SU-DHL-6 (cell line): Measurements from ENCODE around the gene TARP.

Experiments used
- EZH2phosphoT487 ChIP-seq: fragments of 200-600 bp; sonication (generic), shearing (Covaris generic); conservative IDR thresholded peaks from 2 replicates; pipeline ENCODE4 v1.6.1; 2018; ENCODE audit warnings: mild to moderate bottlenecking, antibody characterized with exemption, low read length, moderate library complexity, mixed read lengths
- TF ChIP-seq, protein P1 (sequence below): fragments of 200-600 bp; sonication (generic); IDR thresholded peaks from one replicate; pipeline ENCODE4 v1.5.1; 2017; ENCODE audit warnings: antibody characterized with exemption, mild to moderate bottlenecking, low read length, moderate library complexity; ENCODE audit not compliant: insufficient read depth, poor library complexity, severe bottlenecking

DNA sequence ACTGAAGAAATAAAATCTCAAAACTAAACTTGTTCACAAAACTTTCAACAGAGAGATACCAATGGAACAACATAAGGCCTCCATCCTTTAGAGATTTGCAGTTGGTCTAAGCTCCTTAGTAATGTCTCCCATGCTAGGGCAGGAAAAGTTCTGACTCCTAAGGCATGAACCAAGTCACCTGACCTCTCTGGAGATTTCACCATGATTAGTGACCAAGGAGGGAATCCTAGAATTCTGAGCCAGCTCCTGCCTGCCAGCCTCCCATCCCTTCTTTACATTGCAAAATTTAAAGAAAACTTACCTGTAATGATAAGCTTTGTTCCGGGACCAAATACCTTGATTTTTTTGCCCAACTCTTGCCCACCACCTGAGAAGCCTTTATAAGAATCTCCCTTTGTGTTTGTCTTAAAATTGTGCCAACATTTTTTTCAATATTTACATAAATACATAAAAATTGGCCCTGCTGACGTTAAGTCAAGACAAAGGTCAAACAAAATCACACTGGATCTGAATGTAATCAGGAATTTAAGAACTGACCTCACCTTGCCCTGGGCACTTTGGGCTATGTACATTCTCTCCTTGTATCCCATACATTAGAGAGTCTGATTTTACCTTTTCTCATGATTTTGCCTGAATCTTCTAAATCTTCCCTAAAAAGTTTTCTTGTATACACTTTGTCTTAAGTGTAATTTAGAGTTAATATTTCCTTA is at the start of gene TARP:
- TF ChIP-seq, protein P1, sequence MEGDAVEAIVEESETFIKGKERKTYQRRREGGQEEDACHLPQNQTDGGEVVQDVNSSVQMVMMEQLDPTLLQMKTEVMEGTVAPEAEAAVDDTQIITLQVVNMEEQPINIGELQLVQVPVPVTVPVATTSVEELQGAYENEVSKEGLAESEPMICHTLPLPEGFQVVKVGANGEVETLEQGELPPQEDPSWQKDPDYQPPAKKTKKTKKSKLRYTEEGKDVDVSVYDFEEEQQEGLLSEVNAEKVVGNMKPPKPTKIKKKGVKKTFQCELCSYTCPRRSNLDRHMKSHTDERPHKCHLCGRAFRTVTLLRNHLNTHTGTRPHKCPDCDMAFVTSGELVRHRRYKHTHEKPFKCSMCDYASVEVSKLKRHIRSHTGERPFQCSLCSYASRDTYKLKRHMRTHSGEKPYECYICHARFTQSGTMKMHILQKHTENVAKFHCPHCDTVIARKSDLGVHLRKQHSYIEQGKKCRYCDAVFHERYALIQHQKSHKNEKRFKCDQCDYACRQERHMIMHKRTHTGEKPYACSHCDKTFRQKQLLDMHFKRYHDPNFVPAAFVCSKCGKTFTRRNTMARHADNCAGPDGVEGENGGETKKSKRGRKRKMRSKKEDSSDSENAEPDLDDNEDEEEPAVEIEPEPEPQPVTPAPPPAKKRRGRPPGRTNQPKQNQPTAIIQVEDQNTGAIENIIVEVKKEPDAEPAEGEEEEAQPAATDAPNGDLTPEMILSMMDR = no peak
- TF ChIP-seq EZH2phosphoT487 = no peak
